GM10266 (cell line): ENCODE measurements around the gene SLC35A4.

Experiments used
- DNase-seq: peaks from one replicate; pipeline ENCODE4 v3.0.0; 2012; ENCODE audit errors: extremely low spot score
- TF ChIP-seq, protein P1 (sequence below): IDR thresholded peaks from 2 replicates; pipeline ENCODE4 v1.5.1; 2012; ENCODE audit warnings: mild to moderate bottlenecking, low read depth; ENCODE audit not compliant: control insufficient read depth, insufficient read depth; ENCODE audit errors: missing control alignments

SLC35A4 gene

DNA sequence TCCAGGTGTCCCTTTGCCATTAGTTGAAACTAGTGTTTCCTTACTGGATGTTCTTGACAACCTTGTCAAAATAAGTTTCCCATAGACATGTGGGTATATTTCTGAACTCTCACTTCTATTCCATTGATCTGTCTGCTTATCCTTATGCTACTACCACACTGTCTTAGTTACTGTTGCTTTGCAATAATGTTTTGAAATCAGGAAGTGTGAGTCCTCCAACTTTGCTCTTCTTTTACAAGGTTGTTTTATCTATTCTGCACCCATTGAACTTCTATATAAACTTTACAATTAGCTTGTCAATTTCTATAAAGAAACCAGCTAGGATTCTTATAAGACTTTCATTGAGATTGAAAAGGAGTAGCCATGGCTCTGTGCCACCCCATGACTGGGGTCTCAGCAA is 44.1 kb downstream of the SLC35A4 start:
- DNase-seq = no peak
- TF ChIP-seq, protein P1, sequence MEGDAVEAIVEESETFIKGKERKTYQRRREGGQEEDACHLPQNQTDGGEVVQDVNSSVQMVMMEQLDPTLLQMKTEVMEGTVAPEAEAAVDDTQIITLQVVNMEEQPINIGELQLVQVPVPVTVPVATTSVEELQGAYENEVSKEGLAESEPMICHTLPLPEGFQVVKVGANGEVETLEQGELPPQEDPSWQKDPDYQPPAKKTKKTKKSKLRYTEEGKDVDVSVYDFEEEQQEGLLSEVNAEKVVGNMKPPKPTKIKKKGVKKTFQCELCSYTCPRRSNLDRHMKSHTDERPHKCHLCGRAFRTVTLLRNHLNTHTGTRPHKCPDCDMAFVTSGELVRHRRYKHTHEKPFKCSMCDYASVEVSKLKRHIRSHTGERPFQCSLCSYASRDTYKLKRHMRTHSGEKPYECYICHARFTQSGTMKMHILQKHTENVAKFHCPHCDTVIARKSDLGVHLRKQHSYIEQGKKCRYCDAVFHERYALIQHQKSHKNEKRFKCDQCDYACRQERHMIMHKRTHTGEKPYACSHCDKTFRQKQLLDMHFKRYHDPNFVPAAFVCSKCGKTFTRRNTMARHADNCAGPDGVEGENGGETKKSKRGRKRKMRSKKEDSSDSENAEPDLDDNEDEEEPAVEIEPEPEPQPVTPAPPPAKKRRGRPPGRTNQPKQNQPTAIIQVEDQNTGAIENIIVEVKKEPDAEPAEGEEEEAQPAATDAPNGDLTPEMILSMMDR = no peak

DNA sequence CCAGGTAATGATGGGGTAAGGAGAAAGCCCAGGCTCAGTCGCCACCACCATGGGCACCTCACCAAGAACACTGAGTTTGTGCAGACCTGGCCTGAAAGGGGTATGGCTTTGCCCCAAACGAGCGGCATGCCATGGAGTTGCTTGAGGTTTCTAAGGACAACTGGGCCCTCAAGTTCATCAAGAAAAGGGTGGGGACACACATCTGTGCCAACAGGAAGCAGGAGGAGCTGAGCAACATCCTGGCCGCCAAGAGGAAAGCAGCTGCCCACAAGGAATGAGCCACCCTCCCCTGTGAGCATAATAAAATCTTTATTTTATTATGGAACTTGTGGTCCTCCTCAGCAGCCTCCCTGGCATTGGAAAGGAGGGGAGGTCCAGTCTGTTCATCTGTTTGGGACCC is 44.5 kb downstream of the SLC35A4 start:
- TF ChIP-seq, protein P1 = no peak
- DNase-seq = no peak

DNA sequence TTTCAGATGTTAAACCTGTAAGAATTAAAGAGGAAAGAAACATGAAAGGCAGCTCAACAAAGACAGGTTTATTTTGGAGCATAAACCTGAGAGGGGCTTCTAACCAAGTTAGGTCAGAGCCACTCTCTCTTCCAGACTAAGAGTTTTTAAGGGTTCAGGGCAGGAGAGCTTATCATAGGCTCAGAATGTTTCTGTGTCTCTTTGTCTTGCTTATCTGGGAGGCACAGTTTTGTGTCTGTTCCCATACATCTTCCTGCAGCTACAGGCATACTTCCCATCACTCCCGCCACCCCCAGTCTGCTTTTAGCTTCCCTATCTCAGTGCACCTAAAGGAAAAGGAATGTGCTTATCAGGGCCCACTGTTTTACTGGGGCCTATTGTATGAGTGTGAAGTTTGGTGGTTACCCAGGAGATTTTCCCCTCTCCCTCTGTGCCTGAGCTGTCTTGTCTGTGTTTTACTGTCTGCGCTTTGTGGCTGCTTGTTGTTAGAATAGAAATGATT is 46.4 kb downstream of the SLC35A4 start:
- TF ChIP-seq, protein P1 = no peak
- no peak for DNase-seq
